Suprapubic skin (tissue), 4 donors: ENCODE measurements around the gene TSSK2. TPM values are rescaled to one million over a fixed set of nuclear protein-coding genes. Genes with fewer than 3 reads are reported as not detected.
A peak's percentile ranks its signal among the peaks of the same experiment; 100 is the strongest.

Experiments
- DNase-seq, 2 donors: peaks; one replicate each; pipeline ENCODE4 v3.0.0-alpha.2; 2019; ENCODE audit warnings: low spot score in 2 of 2
- H3K27ac ChIP-seq: fragments of 200-600 bp; sonication (generic); one replicate; pipeline ENCODE4 v1.5.1; 2019
- H3K27me3 ChIP-seq: fragments of 200-600 bp; sonication (generic); one replicate; pipeline ENCODE4 v1.5.1; 2019
- H3K36me3 ChIP-seq: fragments of 200-600 bp; sonication (generic); one replicate; pipeline ENCODE4 v1.5.1; 2019
- H3K4me1 ChIP-seq: fragments of 200-600 bp; sonication (generic); one replicate; pipeline ENCODE4 v1.5.1; 2019
- H3K4me3 ChIP-seq: fragments of 200-600 bp; sonication (generic); one replicate; pipeline ENCODE4 v1.5.1; 2019; ENCODE audit warnings: mild to moderate bottlenecking
- H3K9me3 ChIP-seq: fragments of 200-600 bp; sonication (generic); one replicate; pipeline ENCODE4 v1.5.1; 2019
- CTCF ChIP-seq, 2 donors: fragments of 200-600 bp in 1 of 2; fragments of 450-650 bp in 1 of 2; sonication (generic) in 1 of 2; IDR thresholded peaks; one replicate each; pipeline ENCODE4 v1.5.1; 2016 to 2019; ENCODE audit warnings: antibody characterized with exemption in 2 of 2, mild to moderate bottlenecking in 1 of 2, moderate library complexity in 1 of 2
- EP300 ChIP-seq: sonication (generic); formaldehyde crosslinking; IDR thresholded peaks from one replicate; pipeline ENCODE4 v1.6.1; 2017; ENCODE audit warnings: antibody characterized with exemption
- POLR2A ChIP-seq, 2 donors: fragments of 450-650 bp; IDR thresholded peaks; one replicate each; pipeline ENCODE4 v1.6.1; 2017; ENCODE audit warnings: antibody characterized with exemption in 2 of 2, mild to moderate bottlenecking in 2 of 2, moderate library complexity in 2 of 2
- POLR2AphosphoS5 ChIP-seq, 3 donors: sonication (generic); formaldehyde crosslinking; IDR thresholded peaks; one replicate each; pipeline ENCODE4 v1.6.1; 2017; ENCODE audit warnings: antibody characterized with exemption in 3 of 3
- WGBS: methylation state at CpG from one replicate; pipeline ENCODE4 v1.1.5; 2018; 5-methylcytosine and 5-hydroxymethylcytosine counted together
- total RNA-seq, 4 donors: library from RNA; depleted of rRNA; stranded (reverse); fragments of >200 nt; gene quantifications; one replicate each; pipeline ENCODE4 v1.1.0, GENCODE V29; 2016

The TSSK2 gene
- total RNA-seq, 4 donors from 2014 or later, result not detected

- H3K27ac ChIP-seq, result no peak overlapping the region
These were observed 1.7 kb downstream of the TSSK2 start for GRCh38 chr22:19132693-19133400.

DNA sequence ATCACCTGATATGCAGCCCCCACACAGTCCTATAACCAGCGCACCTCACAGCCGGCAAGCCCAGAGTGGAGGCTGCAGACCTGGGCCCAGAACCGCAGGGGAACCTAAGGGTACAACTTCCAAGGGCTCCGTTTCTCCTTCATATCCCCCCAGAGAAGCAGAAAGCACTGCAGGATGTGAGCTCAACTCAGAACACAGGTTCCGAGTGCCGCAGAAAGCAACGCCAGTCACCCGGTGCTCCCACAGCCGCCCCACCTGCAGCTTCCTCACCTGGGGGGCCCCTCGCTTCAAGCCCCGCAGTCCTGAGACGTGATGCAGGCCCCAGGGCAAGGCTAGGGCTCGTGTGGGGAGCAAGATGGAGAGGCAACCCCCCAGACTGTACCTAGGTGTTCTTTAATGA is 2.5 kb downstream of the TSSK2 start:
- peaks cover 61% of the 10 kb centered on the region for H3K36me3 ChIP-seq
- H3K27me3 ChIP-seq, result no peaks in the 10 kb centered on the region
- WGBS, result 97% methylated on average over 5 of the region's 13 CpGs
- H3K4me1 ChIP-seq, result peaks cover 26% of the 10 kb centered on the region
- H3K4me3 ChIP-seq, result no peak overlapping the region
- no peaks in the 10 kb centered on the region for H3K9me3 ChIP-seq
- no peak for TF ChIP-seq POLR2AphosphoS5 (IDR thresholded peaks at IDR 0.05)
- no peak for TF ChIP-seq CTCF (IDR thresholded peaks at IDR 0.05)
- no peak for TF ChIP-seq EP300
- TF ChIP-seq POLR2A (IDR thresholded peaks at IDR 0.05), result no peak
- DNase-seq, result no peak
- H3K27ac ChIP-seq, result no peak overlapping the region

More at GRCh38 chr22:19132693-19133400, 1.7 kb downstream of the TSSK2 start:
- 90% methylated on average over 6 of the region's 9 CpGs for WGBS
- Histone ChIP-seq H3K4me1 (peaks cover 28% of the 10 kb centered on the region), H3K4me3 (no peak overlapping the region), H3K9me3 (no peaks in the 10 kb centered on the region), H3K27me3 (no peaks in the 10 kb centered on the region), H3K36me3 (peaks cover 54% of the 10 kb centered on the region)
- no peak for DNase-seq
- TF ChIP-seq POLR2A (IDR thresholded peaks at IDR 0.05), result no peak
- no peak for TF ChIP-seq EP300
- TF ChIP-seq CTCF (IDR thresholded peaks at IDR 0.05), result no peak
- TF ChIP-seq POLR2AphosphoS5 (IDR thresholded peaks at IDR 0.05), result no peak

DNA sequence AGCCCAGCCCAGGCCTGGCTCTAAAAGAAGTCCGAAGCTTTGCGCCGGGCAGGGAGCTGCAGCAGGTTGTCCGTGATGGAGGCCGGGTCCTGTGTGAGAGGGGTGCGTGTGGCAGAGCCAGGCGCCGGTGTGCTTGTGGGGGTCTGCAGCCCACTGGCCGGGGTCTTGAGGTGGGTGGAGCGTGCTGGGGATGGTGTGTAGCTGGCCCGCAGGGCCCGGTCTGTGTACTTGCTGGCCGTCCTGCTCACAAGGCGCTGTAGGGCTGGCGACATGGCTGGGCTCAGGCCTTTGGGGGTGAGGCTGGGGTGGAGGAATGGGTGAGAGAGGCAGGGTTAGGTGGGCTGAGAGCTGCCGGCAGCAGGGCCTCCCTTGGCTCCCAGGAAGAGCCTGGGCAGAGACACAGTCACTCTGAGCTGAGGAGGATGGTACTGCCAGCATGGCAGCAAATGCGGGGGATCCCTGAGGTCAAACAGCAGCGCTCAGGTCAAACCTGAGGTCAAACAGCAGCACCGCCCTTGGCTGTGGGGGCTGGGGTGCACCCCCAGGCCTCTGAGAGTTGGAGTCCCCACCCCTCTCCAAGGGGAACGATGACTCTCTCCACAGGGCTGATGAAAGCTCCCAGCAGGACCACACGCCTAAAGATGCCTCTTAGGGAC is 3.2 kb downstream of the TSSK2 start:
- Histone ChIP-seq H3K27me3 (no peaks in the 10 kb centered on the region), H3K4me1 (peaks cover 21% of the 10 kb centered on the region), H3K36me3 (peaks cover 68% of the 10 kb centered on the region), H3K27ac (no peak overlapping the region), H3K4me3 (no peak overlapping the region), H3K9me3 (no peaks in the 10 kb centered on the region)
- no peak for DNase-seq
- TF ChIP-seq EP300, result no peak
- no peak for TF ChIP-seq POLR2AphosphoS5 (IDR thresholded peaks at IDR 0.05)
- TF ChIP-seq CTCF (IDR thresholded peaks at IDR 0.05), result no peak
- no peak for TF ChIP-seq POLR2A (IDR thresholded peaks at IDR 0.05)
- WGBS, result 93% methylated on average over 12 of the region's 21 CpGs

- WGBS, result 94% methylated on average over 10 of the region's 18 CpGs
- Histone ChIP-seq H3K27me3 (no peaks in the 10 kb centered on the region), H3K4me1 (peaks cover 16% of the 10 kb centered on the region), H3K36me3 (peaks cover 74% of the 10 kb centered on the region), H3K27ac (no peak overlapping the region), H3K4me3 (no peak overlapping the region), H3K9me3 (no peaks in the 10 kb centered on the region)
- peak in 1 of 2 donors; percentile 52 for DNase-seq
- TF ChIP-seq CTCF (IDR thresholded peaks at IDR 0.05), result no peak
- no peak for TF ChIP-seq POLR2AphosphoS5 (IDR thresholded peaks at IDR 0.05)
- TF ChIP-seq EP300, result no peak
- no peak for TF ChIP-seq POLR2A (IDR thresholded peaks at IDR 0.05)
These were observed 3.8 kb downstream of the TSSK2 start for GRCh38 chr22:19134874-19135273.

- H3K27ac ChIP-seq, result no peak overlapping the region
- WGBS, result 97% methylated on average over 10 of the region's 10 CpGs
- H3K4me1 ChIP-seq, result no peaks in the 10 kb centered on the region
- no peaks in the 10 kb centered on the region for H3K9me3 ChIP-seq
- DNase-seq, result no peak
- TF ChIP-seq EP300 (no peak), POLR2AphosphoS5 (IDR thresholded peaks at IDR 0.05) (no peak), CTCF (IDR thresholded peaks at IDR 0.05) (no peak), POLR2A (IDR thresholded peaks at IDR 0.05) (no peak)
- peaks cover 94% of the 10 kb centered on the region for H3K36me3 ChIP-seq
- H3K4me3 ChIP-seq, result no peak overlapping the region
- H3K27me3 ChIP-seq, result no peaks in the 10 kb centered on the region
These were observed 5.8 kb downstream of the TSSK2 start for GRCh38 chr22:19136915-19137314.
